ENCODE measurements around the gene LATS1.
A peak's percentile ranks its signal among the peaks of the same experiment; 100 is the strongest.
"Not testable (repeated sequence)": the region's sequence is repeated elsewhere in the genome, so short reads cannot be mapped to it uniquely, and the experiment has no call there.

Gene LATS1

DNA sequence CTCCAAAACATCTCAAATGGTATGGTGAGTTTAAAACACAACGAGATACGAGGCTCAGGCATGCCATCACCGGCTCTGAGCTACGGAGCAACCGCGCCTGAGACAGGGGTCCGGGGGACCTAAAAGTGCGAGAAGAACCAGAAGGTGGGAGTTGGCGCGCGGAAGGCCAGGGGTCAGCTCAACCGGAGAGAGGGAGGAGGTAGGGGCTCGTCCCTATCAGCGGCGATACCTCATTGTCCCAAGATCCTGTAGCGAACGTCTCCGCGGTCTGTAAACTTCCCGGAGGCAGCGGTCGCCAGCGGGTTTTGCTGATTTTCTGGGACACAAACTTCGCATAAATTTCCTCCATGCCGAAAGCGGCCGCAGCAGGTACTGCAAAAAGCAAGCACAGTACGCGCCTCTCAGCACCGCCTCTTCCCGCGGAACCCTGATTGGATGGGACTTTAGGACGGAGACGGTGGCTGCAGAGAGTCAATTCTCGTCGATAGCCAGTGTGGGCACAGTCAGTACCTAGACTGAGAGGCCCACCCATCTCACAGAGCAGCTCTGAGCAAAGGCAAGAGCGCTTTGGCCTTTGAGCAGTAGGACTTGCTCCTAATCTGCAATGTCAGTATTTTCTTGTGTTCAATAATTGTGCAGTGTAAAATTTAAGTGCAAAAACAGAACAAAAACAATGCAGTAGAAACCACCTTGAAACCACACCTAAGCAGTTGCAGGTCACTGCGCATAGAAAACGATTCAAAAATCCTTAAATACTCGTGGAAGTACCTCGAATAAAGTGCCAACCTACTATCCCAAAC is 28.4 kb upstream of the LATS1 start, which contains the start of gene NUP43:
TSS of gene NUP43 (minus strand) at position 383 of the 800 bp plus-strand sequence. CDS start at position 349, 34 bp downstream.
- TF ChIP-seq, protein P1, sequence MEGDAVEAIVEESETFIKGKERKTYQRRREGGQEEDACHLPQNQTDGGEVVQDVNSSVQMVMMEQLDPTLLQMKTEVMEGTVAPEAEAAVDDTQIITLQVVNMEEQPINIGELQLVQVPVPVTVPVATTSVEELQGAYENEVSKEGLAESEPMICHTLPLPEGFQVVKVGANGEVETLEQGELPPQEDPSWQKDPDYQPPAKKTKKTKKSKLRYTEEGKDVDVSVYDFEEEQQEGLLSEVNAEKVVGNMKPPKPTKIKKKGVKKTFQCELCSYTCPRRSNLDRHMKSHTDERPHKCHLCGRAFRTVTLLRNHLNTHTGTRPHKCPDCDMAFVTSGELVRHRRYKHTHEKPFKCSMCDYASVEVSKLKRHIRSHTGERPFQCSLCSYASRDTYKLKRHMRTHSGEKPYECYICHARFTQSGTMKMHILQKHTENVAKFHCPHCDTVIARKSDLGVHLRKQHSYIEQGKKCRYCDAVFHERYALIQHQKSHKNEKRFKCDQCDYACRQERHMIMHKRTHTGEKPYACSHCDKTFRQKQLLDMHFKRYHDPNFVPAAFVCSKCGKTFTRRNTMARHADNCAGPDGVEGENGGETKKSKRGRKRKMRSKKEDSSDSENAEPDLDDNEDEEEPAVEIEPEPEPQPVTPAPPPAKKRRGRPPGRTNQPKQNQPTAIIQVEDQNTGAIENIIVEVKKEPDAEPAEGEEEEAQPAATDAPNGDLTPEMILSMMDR (IDR thresholded peaks at IDR 0.05; ENCODE audit: insufficient read depth, missing control alignments) = no peak
- DNase-seq (ENCODE audit: insufficient read length, low spot score) = peak; percentile 76
- FAIRE-seq = no peak

DNA sequence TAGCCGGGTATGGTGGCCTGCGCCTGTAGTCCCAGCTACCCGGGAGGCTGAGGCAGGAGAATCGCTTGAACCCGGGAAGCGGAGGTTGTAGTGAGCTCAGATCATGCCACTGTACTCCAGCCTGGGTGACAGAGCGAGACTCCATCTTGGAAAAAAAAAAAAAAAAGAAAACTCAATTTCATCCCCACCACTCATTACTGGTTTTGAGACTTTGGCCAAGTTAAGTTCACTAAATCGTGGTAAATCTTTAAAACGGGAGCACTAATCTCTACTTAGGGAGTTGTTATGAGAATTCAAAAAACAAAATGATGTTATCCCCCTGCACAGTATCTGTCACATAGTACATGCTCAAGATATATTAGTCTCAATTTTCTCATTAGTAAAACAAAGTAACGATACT is 27.4 kb upstream of the LATS1 start:
- DNase-seq (ENCODE audit: insufficient read length, low spot score); FAIRE-seq: not testable (repeated sequence)

DNA sequence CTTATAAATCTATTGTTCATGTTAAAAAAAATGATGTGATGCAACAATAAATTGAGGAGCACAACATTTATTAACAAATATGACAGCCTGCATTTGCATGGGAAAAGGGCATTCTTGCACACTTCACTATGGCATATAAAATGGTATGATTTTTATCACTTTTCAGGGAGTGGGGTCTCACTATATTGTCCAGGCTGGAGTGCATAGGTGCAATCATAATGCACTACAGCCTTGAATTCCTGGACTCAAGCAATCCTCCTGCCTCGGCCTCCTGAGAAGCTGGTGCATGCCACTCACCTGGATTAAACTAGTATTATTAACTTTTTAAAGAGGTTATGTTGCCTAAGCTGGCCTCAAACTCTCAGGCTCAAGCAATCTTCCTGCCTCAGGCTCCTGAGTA is 17.0 kb upstream of the LATS1 start:
- FAIRE-seq = no peak
- no peak for DNase-seq (ENCODE audit: insufficient read length, low spot score)
- TF ChIP-seq, protein P1 (IDR thresholded peaks at IDR 0.05; ENCODE audit: insufficient read depth, missing control alignments) = no peak

DNA sequence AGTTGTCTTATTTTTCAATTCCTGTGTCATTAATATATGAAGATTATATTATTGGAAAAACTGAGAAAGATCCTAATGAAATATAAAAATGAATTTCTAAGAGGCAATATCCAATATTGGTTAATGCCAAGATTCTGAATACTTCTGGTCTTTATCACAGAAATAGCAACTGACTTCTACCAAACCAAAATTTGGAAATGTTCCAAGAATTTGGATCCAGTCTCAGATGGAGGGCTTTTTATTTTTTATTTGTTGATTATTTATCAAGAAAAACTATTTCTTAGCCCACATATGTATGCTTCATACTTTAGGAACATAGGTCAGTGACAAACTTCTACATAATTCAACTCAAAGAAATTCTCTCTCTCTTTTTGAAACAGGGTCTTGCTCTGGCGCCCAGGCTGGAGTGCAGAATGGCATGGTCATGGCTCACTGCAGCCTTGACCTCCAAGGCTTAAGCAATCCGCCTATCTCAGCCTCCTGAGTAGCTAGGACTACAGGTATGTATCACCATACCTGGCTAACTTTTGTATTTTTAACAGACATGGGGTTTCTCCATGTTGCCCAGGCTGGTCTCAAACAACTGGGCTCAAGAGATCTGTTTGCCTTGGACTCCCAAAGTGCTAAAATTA is 15.3 kb upstream of the LATS1 start:
- TF ChIP-seq, protein P1 (IDR thresholded peaks at IDR 0.05; ENCODE audit: insufficient read depth, missing control alignments) = no peak
- no peak for FAIRE-seq

DNA sequence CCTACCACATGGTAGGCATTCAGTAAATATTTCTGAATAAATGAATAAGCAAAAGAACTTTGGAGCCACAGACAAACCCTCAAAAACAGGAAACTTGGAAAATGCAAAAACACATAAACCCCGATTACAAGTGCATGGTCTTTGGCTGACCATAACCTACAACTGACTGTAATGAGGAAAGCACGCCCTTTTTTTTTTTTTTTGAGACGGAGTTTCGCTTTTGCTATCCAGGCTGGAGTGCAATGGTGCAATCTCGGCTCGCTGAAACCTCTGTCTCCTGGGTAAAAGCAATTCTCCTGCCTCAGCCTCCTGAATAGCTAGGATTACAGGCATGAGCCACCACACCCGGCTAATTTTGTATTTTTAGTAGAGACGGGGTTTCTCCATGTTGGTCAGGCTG is 11.9 kb upstream of the LATS1 start:
- DNase-seq (ENCODE audit: insufficient read length, low spot score) (no peak), FAIRE-seq (no peak)
- TF ChIP-seq, protein P1 (IDR thresholded peaks at IDR 0.05; ENCODE audit: insufficient read depth, missing control alignments) = no peak

More for the DNA sequence above, 15.3 kb upstream of the LATS1 start:
- DNase-seq (ENCODE audit: insufficient read length, low spot score) = no peak

DNA sequence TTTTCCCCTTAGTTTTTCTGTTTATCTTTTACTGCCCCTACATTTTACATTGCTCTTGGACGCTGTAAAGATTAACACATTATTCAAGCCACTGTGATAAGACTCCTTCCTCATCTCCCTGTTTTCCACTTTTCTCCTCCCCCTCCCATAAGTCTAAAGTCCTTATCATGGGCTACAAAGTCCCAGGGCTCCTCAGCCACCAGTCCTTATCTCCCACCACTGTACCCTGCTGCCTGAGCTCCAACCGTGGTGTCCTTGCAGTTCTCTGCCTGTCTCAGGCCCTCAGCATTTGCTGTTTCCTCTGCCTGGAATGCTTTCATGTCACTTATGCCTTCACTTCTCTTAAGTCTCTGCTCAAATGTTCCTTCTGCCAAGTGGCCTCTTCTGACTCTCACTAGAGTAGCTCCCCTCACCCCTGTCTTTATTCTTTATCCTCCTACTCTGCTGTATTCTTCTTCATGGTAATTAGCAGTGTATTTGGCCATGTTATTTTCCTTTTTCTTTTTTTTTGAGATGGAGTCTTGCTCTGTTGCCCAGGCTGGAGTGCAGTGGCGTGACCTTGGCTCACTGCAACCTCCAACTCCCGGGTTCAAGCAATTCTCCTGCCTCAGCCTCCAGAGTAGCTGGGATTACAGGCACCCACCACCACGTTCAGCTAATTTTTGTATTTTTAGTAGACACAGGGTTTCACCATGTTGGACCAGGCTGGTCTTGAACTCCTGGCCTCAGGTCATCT is 10.8 kb upstream of the LATS1 start:
- no peak for DNase-seq (ENCODE audit: insufficient read length, low spot score)
- FAIRE-seq = no peak
- TF ChIP-seq, protein P1 (IDR thresholded peaks at IDR 0.05; ENCODE audit: insufficient read depth, missing control alignments) = no peak

DNA sequence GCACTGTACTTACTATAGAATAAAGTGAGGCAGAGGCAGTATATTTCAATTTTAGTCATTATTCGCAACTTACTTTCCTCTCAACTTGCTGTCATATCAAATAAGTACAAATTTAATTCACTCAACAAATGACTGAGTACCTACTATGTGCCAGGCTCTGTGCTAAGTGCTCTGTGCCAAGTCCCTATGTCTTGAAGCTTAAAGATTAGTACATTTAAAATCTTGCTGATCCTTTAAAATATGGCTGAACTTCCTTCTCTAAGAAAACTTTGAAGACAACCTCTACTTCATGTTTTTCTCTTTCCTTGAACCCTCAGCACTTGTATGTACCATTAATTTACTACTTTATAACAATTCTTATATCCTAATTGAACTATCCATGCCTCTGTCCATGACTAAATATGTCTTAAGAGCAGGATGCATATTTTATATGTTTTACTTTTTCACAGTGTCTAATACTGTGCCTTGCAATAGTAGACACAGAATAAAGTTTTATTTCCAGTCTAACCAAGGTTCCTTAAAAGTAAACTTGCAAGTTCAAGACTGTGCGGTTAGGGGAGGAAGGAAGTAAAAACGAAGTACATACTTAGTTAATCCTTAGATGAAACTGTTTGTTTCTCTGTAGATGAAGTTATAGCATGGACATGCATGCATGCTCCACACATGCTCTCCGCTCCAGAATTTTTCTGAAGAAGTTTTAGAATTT is 10.0 kb upstream of the LATS1 start:
- TF ChIP-seq, protein P1 (IDR thresholded peaks at IDR 0.05; ENCODE audit: insufficient read depth, missing control alignments) = no peak
- DNase-seq (ENCODE audit: insufficient read length, low spot score) = no peak
- FAIRE-seq = no peak

Measured in D721Med (cell line).